Stomach (tissue), 9 donors: ENCODE results near the gene RIMS1. TPM values are rescaled to one million over a fixed set of nuclear protein-coding genes. Genes with fewer than 3 reads are reported as not detected.
A peak's percentile ranks its signal among the peaks of the same experiment; 100 is the strongest.

ENCODE experiments used
- DNase-seq, 2 donors: peaks; one replicate each; pipeline versions ENCODE4 v3.0.0 to v3.0.0-alpha.2; 2013 to 2019
- H3K27ac ChIP-seq, 5 donors: fragments of 200-600 bp in 4 of 5; sonication (generic) in 4 of 5; one replicate each; pipeline ENCODE4 v1.5.1; 2013 to 2019; ENCODE audit warnings: mild to moderate bottlenecking in 1 of 5, moderate library complexity in 1 of 5
- H3K27me3 ChIP-seq, 3 donors: fragments of 200-600 bp; sonication (generic); one replicate each; pipeline ENCODE4 v1.5.1; 2017 to 2019; ENCODE audit warnings: mixed run types in 1 of 3
- H3K36me3 ChIP-seq, 4 donors: fragments of 200-600 bp; sonication (generic); 1 replicate in 3 of 4; 2 replicates in 1 of 4; pipeline ENCODE4 v1.5.1; 2016 to 2019
- H3K4me1 ChIP-seq, 4 donors: fragments of 200-600 bp; sonication (generic); one replicate each; pipeline ENCODE4 v1.5.1; 2016 to 2019
- H3K4me3 ChIP-seq, 4 donors: fragments of 200-600 bp; sonication (generic) in 3 of 4; one replicate each; pipeline ENCODE4 v1.5.1; 2016 to 2019; ENCODE audit warnings: mild to moderate bottlenecking in 1 of 4
- H3K9me3 ChIP-seq, 4 donors: fragments of 200-600 bp; sonication (generic); one replicate each; pipeline ENCODE4 v1.5.1; 2016 to 2019
- EP300 ChIP-seq: sonication (generic); formaldehyde crosslinking; IDR thresholded peaks from one replicate; pipeline ENCODE4 v1.6.1; 2017; ENCODE audit warnings: antibody characterized with exemption
- POLR2A ChIP-seq, 4 donors: fragments of 450-650 bp; IDR thresholded peaks; one replicate each; pipeline ENCODE4 v1.6.1; 2016; ENCODE audit warnings: antibody characterized with exemption in 4 of 4, control low read depth in 2 of 4, mild to moderate bottlenecking in 1 of 4, moderate library complexity in 1 of 4
- POLR2AphosphoS5 ChIP-seq, 3 donors: sonication (generic); formaldehyde crosslinking; IDR thresholded peaks; one replicate each; pipeline ENCODE4 v1.6.1; 2016; ENCODE audit warnings: antibody characterized with exemption in 3 of 3
- WGBS, 5 donors: extraction: QIAGEN DNeasy Blood & Tissue Kit in 3 of 5; methylation state at CpG; one replicate each; pipeline versions ENCODE4 v1.1.5 to v1.1.7; 2013 to 2018; 5-methylcytosine and 5-hydroxymethylcytosine counted together
- intact Hi-C: fragments of 100-400 bp; cut with DNase I; formaldehyde crosslinking; loops from one replicate; pipeline ENCODE4 v1.15.1; 2023; ENCODE audit warnings: low total_unique reads
- polyA plus RNA-seq, 3 donors: library from polyadenylated mRNA; stranded (reverse); fragments of 200-250 nt; gene quantifications; one replicate each; pipeline ENCODE4 v1.2.3, GENCODE V29; 2013
- total RNA-seq, 5 donors: library from RNA; depleted of rRNA; stranded (reverse); fragments of >200 nt; gene quantifications; one replicate each; pipeline versions ENCODE4 v1.1.0 to v1.2.3, GENCODE V29; 2014 to 2016
- TF ChIP-seq, protein P1 (sequence below), 7 experiments: fragments of 450-650 bp in 4 of 7; fragments of 200-600 bp in 3 of 7; sonication (generic) in 3 of 7; IDR thresholded peaks; one replicate each; pipeline ENCODE4 v1.5.1; 2016 to 2019; ENCODE audit warnings: antibody characterized with exemption in 7 of 7, control low read depth in 2 of 7, mild to moderate bottlenecking in 1 of 7
- donor health status: healthy with polysubstance abuse.
- donor health status: Bipolar disorder and iron deficiency.
- donor health status: healthy.

The RIMS1 gene
- total and polyA plus RNA-seq, 8 donors, result 0.13 to 45.2 (median 5.1) TPM

DNA sequence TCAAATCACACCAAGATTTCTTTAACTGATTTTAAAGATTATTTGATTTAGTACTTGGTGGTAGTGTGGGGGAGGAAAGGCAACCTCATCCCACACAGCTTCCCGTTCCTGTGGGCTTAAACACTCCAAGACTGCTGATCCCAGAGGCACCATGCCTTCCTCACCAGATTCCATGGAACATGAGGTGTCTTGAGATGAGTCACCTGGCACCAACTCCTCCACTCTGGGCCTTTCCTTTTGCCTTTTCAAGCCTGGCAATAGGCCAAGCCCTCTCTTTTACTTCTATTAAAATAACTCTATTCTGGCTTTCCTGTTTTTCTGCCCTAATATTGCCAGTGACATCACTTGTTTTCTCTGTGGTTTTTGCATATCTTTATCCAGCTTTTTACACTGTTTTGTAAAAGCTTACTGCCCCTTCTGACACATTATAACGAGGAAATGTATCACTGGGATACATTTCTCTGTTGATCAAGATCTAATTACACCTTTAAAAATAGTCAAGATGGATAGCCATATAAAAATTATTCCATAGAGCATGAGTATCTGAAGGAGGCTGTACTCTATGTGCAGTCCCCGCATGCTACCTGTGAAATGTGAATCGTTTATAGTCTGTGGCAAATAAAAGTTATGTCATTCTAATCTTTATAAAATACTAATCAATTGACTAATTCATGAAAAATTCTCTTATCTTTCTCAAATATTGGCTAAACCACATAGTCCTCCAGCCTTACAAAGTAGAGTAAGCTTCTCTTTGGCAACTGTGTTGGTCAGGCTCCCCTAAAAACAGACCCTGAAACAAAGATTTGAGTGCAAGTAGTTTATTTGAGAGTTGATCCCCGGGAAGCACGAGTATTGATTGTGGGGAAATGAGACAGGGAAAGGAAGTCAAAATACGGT lies 477.7 kb downstream of the RIMS1 start:
- intact Hi-C loops, result no loop called here
- peak in 1 of 2 donors; percentile 10 for DNase-seq
- WGBS, 5 donors, result 33 to 49% (median 44%) methylated on average over 7 of the region's 7 CpGs
- no peaks in the 10 kb centered on the region for H3K36me3 ChIP-seq
- peaks cover 0 to 13% (median 5%) of the 10 kb centered on the region in 4 donors for H3K4me1 ChIP-seq
- H3K9me3 ChIP-seq, result no peaks in the 10 kb centered on the region
- H3K4me3 ChIP-seq, result no peak overlapping the region
- TF ChIP-seq POLR2AphosphoS5 (IDR thresholded peaks at IDR 0.05) (peak in 1 of 3 donors; percentile 54), POLR2A (IDR thresholded peaks at IDR 0.05) (no peak)
- H3K27me3 ChIP-seq, result no peaks in the 10 kb centered on the region
- no peak overlapping the region for H3K27ac ChIP-seq

DNA sequence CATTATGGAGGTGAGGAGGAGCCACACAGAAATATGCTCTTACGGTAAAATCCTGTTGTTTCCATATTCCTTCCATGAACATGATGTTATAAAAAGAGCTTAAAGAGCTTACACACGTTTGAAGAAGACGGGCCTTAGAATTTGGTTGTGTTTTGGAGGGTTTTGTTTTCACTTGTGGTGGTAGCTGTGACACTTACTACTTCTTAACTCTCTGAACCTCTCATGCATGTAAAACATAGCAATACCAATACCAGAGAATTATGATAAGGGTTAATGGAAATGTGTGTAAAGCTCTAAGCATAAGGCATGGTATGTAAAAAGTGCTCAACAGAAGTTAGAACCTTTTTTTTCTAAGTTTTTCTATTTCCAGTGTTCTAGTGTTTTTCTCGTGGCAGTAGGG lies 479.4 kb downstream of the RIMS1 start:
- H3K4me3 ChIP-seq, result no peak overlapping the region

DNA sequence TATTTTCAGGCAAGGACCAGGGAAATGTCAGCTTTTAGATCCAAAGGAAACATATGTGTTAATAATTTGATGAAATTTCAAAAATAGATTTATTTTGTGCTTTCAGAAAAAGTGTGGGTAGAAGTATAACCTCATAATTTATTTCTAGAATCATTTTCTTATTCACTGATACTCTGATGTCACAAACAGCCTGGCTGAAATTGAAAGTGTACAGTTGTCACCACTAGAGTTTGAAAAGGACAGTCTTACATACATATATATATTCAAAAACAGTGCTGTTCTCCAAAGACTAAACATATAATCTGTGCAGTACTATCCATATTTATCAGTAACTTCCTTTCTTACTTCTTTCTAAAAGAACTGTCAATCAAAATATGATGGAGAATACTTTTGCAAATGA lies 481.1 kb downstream of the RIMS1 start:
- Histone ChIP-seq H3K27ac (no peak overlapping the region), H3K36me3 (no peaks in the 10 kb centered on the region), H3K4me3 (no peak overlapping the region), H3K4me1 (peaks cover 0 to 13% (median 5%) of the 10 kb centered on the region in 4 donors), H3K9me3 (no peaks in the 10 kb centered on the region), H3K27me3 (no peaks in the 10 kb centered on the region)
- intact Hi-C loops, result no loop called here
- TF ChIP-seq EP300, result no peak
- TF ChIP-seq, protein P1, sequence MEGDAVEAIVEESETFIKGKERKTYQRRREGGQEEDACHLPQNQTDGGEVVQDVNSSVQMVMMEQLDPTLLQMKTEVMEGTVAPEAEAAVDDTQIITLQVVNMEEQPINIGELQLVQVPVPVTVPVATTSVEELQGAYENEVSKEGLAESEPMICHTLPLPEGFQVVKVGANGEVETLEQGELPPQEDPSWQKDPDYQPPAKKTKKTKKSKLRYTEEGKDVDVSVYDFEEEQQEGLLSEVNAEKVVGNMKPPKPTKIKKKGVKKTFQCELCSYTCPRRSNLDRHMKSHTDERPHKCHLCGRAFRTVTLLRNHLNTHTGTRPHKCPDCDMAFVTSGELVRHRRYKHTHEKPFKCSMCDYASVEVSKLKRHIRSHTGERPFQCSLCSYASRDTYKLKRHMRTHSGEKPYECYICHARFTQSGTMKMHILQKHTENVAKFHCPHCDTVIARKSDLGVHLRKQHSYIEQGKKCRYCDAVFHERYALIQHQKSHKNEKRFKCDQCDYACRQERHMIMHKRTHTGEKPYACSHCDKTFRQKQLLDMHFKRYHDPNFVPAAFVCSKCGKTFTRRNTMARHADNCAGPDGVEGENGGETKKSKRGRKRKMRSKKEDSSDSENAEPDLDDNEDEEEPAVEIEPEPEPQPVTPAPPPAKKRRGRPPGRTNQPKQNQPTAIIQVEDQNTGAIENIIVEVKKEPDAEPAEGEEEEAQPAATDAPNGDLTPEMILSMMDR (IDR thresholded peaks at IDR 0.05), result no peak
- no peak for TF ChIP-seq POLR2AphosphoS5 (IDR thresholded peaks at IDR 0.05)
- no peak for TF ChIP-seq POLR2A (IDR thresholded peaks at IDR 0.05)
- no peak for DNase-seq

More for the DNA sequence above, 479.4 kb downstream of the RIMS1 start:
- Histone ChIP-seq H3K9me3 (no peaks in the 10 kb centered on the region), H3K36me3 (no peaks in the 10 kb centered on the region), H3K27me3 (no peaks in the 10 kb centered on the region), H3K4me1 (peaks cover 0 to 13% (median 5%) of the 10 kb centered on the region in 4 donors), H3K27ac (peak overlapping the region in 1 of 5 donors; percentile 22)
- 70 to 83% (median 73%) methylated on average over 4 of the region's 4 CpGs for WGBS, 5 donors
- TF ChIP-seq POLR2A (IDR thresholded peaks at IDR 0.05), result no peak
- TF ChIP-seq, protein P1 (IDR thresholded peaks at IDR 0.05), result no peak
- TF ChIP-seq POLR2AphosphoS5 (IDR thresholded peaks at IDR 0.05), result no peak
- TF ChIP-seq EP300, result no peak
- no peak for DNase-seq
- intact Hi-C loops, result no loop called here

DNA sequence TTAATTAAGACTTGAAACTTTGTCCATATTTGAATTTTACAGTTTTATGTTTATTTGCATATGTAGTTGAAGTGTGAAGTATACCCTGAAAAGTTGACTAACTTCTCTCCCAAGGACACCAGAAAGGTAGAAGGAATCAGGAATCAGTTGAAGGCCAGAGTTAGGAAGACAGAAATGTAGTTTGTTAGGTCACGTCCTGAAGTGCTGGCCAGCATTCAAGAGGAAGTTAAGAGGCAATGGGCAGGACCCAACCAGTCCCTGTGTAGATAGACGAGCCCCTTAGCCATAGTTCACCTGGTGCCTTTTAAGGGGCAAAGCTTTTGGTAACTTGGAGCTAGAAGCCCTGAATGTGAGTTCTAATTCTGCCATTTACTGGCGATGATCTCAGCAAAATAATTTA lies 485.1 kb downstream of the RIMS1 start:
- Histone ChIP-seq H3K27ac (no peak overlapping the region), H3K4me1 (no peaks in the 10 kb centered on the region), H3K4me3 (no peak overlapping the region), H3K36me3 (no peaks in the 10 kb centered on the region), H3K9me3 (no peaks in the 10 kb centered on the region), H3K27me3 (no peaks in the 10 kb centered on the region)
- intact Hi-C loops, result no loop called here
- 50 to 60% (median 56%) methylated on average over 3 of the region's 3 CpGs for WGBS, 5 donors
- no peak for DNase-seq
- TF ChIP-seq POLR2AphosphoS5 (IDR thresholded peaks at IDR 0.05) (no peak), POLR2A (IDR thresholded peaks at IDR 0.05) (no peak), EP300 (no peak)
- TF ChIP-seq, protein P1 (IDR thresholded peaks at IDR 0.05), result no peak

DNA sequence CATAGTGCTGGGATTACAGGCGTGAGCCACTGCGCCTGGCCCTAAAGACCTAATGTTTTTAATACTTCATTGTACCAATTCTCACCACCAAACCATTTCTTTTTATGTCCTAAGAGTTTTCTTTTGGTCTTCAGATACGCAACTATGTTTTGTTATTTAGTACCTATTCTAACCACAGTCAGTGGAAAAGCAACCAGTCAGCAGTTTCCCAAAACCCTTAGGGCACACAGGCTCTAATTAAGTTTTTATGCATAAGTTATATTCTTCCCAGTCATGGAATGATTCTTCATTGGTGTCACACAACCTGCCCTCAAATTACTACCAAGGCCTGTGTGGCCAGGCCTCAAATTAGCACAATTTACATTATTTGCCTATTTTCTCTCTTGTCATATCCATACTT lies 487.8 kb downstream of the RIMS1 start:
- H3K27me3 ChIP-seq, result no peaks in the 10 kb centered on the region
- no peaks in the 10 kb centered on the region for H3K4me1 ChIP-seq
- TF ChIP-seq POLR2AphosphoS5 (IDR thresholded peaks at IDR 0.05) (no peak), EP300 (no peak), POLR2A (IDR thresholded peaks at IDR 0.05) (no peak)
- TF ChIP-seq, protein P1 (IDR thresholded peaks at IDR 0.05), result no peak
- no peak overlapping the region for H3K4me3 ChIP-seq
- H3K9me3 ChIP-seq, result no peaks in the 10 kb centered on the region
- H3K27ac ChIP-seq, result no peak overlapping the region
- WGBS, 5 donors, result 97 to 100% (median 97%) methylated on average over 3 of the region's 3 CpGs
- no peak for DNase-seq
- intact Hi-C loops, result no loop called here
- no peaks in the 10 kb centered on the region for H3K36me3 ChIP-seq
